Measurements from ENCODE around the gene DPH3. TPM values are rescaled to one million over a fixed set of nuclear protein-coding genes. Genes with fewer than 3 reads are reported as not detected.

The DPH3 gene
- total RNA-seq, 1 experiment from 2014 or later: 27.8 TPM

DNA sequence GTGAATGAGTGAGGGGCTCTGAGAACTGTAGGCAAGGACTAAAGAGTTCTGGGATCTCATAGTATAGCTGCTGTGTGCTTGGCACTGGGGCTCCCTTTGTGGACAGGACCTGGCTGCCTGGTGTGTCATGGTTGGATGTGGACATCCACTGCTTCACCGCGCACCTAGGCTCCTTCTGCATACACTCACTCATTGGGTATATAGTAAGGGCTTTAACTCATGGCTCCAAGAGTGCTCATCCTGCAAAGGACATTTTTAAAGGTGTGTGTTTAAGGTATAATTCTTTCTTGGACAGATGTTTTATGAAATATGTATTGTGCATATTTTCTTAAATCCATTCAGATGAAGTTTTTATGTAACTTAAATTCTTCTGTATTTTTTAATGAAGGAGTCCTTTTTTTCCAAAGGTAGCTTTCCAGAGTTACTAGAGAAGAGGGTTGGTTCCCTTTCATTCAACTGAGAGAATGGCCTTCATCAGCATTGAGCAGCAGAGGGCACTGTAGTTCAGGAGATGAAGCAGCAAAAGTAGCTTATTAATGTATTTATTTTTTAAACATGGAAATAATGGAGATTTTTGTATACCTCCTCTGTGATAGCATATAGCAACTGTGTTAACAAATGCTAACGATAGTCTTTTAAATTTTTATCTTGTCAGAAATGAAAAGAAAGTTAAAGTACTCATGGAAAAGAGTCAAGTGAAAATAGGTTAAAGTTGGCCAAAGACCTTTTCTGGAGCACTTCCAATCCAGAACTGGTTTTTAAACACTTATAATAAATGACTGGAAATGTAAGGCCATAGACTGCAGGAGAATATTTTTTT lies 25.5 kb upstream of the DPH3 start:
- H3K9me3 Mint-ChIP-seq: peaks cover 10% of the 10 kb centered on the region
- peak; percentile 51 for DNase-seq (ENCODE audit: low spot score)
- ATAC-seq: peak; percentile 69
- H3K36me3 Mint-ChIP-seq: peaks cover 23% of the 10 kb centered on the region
- no peaks in the 10 kb centered on the region for H3K27me3 Mint-ChIP-seq (ENCODE audit: low read depth)
- no peak overlapping the region for H3K4me3 Mint-ChIP-seq
- H3K27ac Mint-ChIP-seq: no peak overlapping the region
- H3K4me1 Mint-ChIP-seq: no peaks in the 10 kb centered on the region
- ChIA-PET POLR2A (interaction anchor here (0.6 to 1.1 kb wide), 3 partner anchors 144 to 260 kb away, joined by 3 to 4 read pairs (median 3); no protein-coding TSS in a partner anchor), CTCF (interaction anchor here (0.5 to 3.4 kb wide), 35 partner anchors 8 to 627 kb away, joined by 3 to 40 read pairs (median 4); partner anchors contain the start of genes DPH3, OXNAD1 and RFTN1)
- no peak for TF ChIP-seq ZNF121 (CRISPR knock-in tag; IDR thresholded peaks at IDR 0.05)
- peak; percentile 29; the same call in 1 of the 2 replicates for TF ChIP-seq CTCF (IDR thresholded peaks at IDR 0.05)

GRCh38 chr3:16289144-16289889 lies 24.6 kb upstream of the DPH3 start:
- ATAC-seq: no peak
- no peak for DNase-seq (ENCODE audit: low spot score)
- H3K27ac Mint-ChIP-seq: 0 out of 2 replicates have a peak overlapping the region, but pooled peaks have one; percentile 19
- H3K4me3 Mint-ChIP-seq: no peak overlapping the region
- H3K36me3 Mint-ChIP-seq: peaks cover 19% of the 10 kb centered on the region
- peaks cover 10% of the 10 kb centered on the region for H3K9me3 Mint-ChIP-seq
- POLR2A ChIA-PET: no interaction called here
- H3K27me3 Mint-ChIP-seq (ENCODE audit: low read depth): no peaks in the 10 kb centered on the region
- no peaks in the 10 kb centered on the region for H3K4me1 Mint-ChIP-seq
- CTCF ChIA-PET: interaction anchor here (3.4 kb wide), 1 partner anchor 29 kb away, joined by 40 read pairs; no protein-coding TSS in a partner anchor
- TF ChIP-seq ZNF512 (CRISPR knock-in tag; IDR thresholded peaks at IDR 0.05; ENCODE audit: borderline replicate concordance) (no peak), ZBTB21 (CRISPR knock-in tag; IDR thresholded peaks at IDR 0.05; ENCODE audit: borderline replicate concordance) (no peak), GTF2I (CRISPR knock-in tag; conservative IDR thresholded peaks at IDR 0.05) (no peak), GABPB1 (CRISPR knock-in tag; IDR thresholded peaks at IDR 0.05) (no peak), E2F4 (CRISPR knock-in tag; IDR thresholded peaks at IDR 0.05; ENCODE audit: borderline replicate concordance, low read depth) (no peak), OVOL2 (CRISPR knock-in tag; IDR thresholded peaks at IDR 0.05; ENCODE audit: borderline replicate concordance) (no peak), ZNF532 (CRISPR knock-in tag; IDR thresholded peaks at IDR 0.05; ENCODE audit: borderline replicate concordance) (no peak), RELA (CRISPR knock-in tag; IDR thresholded peaks at IDR 0.05; ENCODE audit: borderline replicate concordance) (no peak), ZNF425 (CRISPR knock-in tag; conservative IDR thresholded peaks at IDR 0.05) (no peak)
- TF ChIP-seq, protein P1, sequence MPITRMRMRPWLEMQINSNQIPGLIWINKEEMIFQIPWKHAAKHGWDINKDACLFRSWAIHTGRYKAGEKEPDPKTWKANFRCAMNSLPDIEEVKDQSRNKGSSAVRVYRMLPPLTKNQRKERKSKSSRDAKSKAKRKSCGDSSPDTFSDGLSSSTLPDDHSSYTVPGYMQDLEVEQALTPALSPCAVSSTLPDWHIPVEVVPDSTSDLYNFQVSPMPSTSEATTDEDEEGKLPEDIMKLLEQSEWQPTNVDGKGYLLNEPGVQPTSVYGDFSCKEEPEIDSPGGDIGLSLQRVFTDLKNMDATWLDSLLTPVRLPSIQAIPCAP (CRISPR knock-in tag; IDR thresholded peaks at IDR 0.05): no peak
- TF ChIP-seq, protein P2, sequence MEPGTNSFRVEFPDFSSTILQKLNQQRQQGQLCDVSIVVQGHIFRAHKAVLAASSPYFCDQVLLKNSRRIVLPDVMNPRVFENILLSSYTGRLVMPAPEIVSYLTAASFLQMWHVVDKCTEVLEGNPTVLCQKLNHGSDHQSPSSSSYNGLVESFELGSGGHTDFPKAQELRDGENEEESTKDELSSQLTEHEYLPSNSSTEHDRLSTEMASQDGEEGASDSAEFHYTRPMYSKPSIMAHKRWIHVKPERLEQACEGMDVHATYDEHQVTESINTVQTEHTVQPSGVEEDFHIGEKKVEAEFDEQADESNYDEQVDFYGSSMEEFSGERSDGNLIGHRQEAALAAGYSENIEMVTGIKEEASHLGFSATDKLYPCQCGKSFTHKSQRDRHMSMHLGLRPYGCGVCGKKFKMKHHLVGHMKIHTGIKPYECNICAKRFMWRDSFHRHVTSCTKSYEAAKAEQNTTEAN (CRISPR knock-in tag; IDR thresholded peaks at IDR 0.05): no peak
